GM18867 (cell line): ENCODE results near the gene CNTNAP2.
"Not testable (repeated sequence)": the region's sequence is repeated elsewhere in the genome, so short reads cannot be mapped to it uniquely, and the experiment has no call there.

Experiments
- ATAC-seq: cut with Tn5 transposase; IDR thresholded peaks from one replicate; pipeline ENCODE4 v1.9.1; 2021; ENCODE audit warnings: mild to moderate bottlenecking, moderate library complexity; ENCODE audit not compliant: unreplicated experiment

Gene CNTNAP2

DNA sequence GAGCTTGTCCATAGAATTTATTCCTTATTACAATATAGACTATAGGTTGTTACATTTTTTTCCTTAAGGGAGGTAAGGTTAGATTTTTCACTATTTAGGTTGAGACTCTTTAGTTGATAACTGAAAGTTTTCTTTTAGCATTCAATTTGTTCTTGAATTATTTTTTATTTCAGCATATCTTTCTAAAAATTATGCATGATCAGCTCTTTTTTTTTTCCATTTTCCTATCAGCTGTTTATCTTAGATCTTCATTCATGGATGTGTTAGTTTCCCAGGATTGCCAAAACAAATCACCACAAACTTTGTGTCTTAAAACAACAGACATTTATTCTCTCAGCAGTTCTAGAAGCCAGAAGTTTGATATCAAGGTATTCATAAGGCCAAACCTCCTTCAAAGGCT, 1558.1 kb downstream of the CNTNAP2 start:
- ATAC-seq, result no peak

DNA sequence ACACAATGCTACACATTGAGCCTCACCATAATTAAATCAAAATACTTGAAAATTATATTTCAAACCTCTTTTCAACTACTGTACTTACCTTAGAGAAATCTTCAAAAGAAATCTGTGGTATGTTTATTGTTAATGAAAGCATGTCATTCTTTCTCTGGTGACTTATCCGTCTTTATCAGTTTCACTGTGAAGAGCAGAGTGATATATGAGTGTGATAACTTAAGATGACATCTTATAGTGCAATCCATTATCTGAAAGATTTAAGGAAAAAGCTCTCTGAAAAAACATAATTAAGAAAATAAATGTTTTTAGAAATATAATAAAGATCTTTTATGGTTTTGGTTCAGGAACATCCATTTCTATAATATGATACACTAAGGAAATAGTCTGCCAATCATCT, 1562.3 kb downstream of the CNTNAP2 start:
- no peak for ATAC-seq

DNA sequence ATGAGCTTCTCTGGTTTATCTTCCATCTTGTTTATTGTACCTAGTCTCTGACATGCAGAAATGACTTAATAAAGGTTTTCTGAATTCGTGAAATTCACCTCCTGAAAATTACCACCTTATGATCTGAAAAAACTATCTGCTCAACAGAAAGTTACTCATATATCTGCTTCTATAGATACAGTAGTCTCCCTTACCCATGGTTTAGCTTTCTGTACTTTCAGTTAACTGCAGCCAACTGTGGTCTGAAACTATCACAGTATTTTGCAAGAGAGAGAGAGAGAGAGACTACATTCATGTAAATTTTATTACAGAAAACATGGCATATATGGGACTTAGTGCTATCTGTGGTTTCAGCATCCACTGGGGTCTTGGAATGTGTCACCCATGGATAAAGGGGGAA, 1564.9 kb downstream of the CNTNAP2 start:
- ATAC-seq, result no peak

DNA sequence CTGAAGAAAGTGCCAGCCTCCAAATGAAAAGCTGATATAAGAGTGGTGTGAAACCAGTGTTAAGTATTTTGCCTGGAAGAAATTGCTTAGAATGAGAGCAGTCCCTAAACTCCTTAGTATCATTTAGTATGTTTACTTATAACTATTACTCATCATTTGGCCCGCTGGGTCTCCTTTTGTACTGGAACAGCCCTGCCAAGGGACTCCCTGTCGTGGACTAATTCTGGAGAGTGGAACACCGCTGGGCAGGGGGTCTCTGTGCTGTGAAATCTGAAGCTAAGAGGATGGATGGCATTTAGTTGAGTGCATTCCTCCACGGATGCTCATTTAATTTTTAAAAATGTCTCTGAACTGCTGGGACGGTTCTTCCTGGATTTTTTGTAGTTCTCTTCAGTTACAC, 1584.1 kb downstream of the CNTNAP2 start:
- ATAC-seq, result no peak

DNA sequence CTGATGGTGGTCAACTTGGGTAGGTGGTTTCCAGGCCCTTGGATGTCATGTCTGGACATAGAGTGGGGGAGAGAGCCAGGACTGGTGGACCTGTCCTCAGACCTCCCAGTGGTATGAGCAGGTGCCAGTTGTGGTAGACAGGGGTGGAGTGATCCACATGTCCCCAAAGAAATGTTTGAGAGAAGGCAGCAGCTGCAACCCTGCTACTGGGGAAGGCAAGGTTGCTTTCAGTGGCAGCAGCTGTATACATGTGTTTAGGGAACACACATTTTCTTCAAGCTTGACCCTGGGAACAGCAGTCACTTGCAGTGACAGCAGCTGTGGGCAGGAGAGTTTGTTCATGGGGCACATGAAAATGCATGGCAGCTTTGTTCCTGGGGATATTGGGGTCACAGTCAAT, 1591.3 kb downstream of the CNTNAP2 start:
- no peak for ATAC-seq

DNA sequence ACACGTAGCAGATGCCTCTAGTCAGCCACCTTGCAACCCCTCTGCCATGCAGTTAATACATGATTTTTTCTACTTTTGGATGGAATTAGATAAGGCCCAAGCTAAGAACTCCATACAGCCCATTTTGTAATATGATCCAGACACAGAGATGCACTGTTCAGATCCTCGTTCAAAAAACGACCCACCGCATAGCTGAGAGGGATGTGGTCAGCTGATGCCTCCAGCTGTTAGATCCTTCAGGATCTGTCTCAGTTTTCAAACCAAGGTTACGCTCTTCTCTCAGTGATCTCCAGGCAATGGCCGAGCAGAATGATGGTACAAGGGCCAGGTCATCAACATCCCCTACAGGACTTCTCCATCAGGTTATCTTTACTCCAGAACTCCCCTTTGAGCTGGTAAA, 1592.3 kb downstream of the CNTNAP2 start:
- ATAC-seq, result no peak

DNA sequence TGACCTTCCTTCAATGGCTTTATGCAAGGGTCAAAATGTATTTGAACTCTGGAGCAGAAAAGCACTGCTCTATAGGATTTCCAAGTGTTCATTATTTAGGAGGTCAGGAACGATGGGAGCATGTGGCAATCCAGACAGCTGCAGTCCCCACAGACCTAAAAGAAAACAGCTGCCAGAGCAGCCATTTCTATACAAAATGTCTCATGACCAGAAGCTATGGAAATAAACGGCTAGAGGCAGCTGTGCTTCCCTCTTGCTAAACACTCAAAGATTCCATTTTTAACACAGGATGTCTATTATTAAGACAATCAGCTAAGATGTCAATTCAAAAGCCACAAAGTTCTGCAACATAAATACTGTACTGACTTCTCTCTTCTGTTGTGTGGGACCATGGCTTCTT, 1594.8 kb downstream of the CNTNAP2 start:
- no peak for ATAC-seq

DNA sequence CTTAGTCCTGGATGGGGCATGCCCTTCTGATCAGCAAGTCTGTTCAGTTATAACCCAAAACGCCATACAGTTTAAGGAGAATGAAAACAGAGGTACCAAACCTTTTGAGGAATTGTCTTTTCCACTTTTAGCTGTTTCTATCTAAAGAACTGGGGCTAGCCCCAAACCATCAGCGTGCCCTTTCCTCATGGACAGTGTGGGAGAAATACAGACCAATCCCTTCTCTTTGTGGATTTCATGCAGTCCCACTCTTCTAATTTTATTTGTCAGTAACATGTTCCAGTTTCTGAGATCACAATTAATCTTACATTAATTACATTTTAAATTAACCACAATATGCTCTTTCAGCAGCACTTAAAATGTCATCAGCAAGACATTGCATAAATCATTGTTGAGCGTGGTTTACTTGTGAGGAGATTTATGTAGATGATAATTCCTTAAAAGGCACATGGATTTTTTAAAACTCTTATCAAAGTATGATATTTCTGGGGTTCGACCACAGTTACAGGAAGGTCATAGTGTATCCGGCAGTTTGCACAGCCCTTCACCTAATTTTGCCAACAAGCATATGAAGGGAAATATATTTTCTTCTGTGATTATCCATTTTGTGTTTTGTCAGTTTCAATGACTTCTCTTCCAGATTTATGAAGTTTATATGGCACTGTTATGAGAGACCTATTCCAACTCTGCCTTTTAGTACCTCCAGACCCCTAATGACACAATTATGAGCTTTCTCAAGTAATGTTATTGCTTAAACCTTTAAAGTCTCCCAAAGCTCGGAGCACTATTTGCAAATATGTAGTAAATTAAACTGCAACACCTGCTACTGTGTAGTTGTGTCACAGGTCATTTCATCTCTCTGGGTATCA, 1605.6 kb downstream of the CNTNAP2 start:
- no peak for ATAC-seq

DNA sequence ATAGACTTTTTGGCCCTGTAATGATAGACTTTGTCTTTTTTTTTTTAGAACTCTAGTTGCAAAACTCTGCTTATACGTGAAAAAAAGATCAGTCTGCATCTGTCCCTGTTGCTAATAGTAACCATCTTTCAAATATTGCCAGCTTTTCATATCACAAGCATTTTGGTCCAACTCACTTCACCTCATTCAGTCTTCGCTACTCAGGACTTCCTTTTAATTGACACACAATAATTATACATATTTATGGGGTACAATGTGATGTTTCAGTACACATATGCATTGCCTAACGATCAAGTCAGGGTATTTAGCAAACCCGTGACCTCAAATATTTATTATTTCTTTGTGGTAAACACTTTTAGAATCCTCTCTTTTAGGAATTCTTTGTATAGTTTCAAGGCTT, 1606.9 kb downstream of the CNTNAP2 start:
- no peak for ATAC-seq

DNA sequence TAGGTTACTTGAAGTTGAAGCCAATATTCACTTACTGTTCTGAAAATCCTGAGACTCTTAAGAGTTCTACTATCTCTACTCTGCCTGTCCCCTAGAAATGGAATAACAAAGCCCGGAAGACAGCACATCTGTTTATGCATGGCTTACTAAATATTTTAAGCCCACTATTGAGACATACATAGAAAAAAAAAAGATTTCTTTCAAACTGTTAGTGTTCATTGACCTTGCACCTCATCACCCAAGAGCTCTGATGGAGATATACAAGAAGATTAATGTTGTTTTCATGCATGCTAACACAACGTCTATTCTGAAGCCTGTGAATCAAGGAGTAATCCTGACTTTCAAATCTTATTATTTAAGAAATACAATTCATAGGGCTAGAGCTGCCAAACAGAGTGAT, 1614.7 kb downstream of the CNTNAP2 start:
- no peak for ATAC-seq

DNA sequence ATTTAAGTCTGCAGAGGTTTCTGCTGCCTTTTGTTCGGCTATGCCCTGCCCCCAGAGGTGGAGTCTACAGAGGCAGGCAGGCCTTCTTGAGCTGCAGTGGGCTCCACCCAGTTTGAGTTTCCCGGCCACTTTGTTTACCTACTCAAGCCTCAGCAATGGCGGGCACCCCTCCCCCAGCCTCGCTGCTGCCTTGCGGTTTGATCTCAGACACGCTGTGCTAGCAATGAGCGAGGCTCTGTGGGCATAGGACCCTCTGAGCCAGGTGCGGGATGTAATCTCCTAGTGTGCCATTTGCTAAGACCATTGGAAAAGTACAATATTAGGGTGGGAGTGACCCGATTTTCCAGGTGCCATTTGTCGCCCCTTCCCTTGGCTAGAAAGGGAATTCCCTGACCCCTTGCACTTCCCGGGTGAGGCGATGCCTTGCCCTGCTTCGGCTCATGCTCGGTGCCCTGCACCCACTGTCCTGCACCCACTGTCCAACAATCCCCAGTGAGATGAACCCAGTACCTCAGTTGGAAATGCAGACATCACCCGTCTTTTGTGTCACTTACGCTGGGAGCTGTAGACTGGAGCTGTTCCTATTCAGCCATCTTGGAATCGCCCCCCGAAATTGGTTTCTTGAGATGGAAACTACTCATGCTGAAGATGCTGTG, 1621.1 kb downstream of the CNTNAP2 start:
- ATAC-seq, result not testable (repeated sequence)

DNA sequence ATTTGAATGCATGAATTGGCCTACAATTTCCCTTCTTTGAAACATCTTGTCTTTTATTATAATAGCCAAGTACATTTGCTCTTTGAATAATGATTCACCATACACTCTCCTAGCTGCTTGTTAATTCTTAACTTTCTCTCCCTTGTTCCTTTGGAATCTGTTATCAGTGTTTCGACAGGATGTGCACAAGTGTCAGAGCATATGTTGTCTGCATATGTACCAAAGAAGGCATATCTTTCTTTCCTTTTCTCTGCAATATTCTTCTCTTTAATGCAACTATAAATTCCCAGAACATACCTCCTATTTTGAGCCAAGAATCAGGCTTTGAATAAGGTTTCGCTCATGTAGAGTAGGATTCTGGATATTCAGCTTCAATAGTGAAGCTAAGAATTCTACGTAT, 1625.7 kb downstream of the CNTNAP2 start:
- ATAC-seq, result no peak

DNA sequence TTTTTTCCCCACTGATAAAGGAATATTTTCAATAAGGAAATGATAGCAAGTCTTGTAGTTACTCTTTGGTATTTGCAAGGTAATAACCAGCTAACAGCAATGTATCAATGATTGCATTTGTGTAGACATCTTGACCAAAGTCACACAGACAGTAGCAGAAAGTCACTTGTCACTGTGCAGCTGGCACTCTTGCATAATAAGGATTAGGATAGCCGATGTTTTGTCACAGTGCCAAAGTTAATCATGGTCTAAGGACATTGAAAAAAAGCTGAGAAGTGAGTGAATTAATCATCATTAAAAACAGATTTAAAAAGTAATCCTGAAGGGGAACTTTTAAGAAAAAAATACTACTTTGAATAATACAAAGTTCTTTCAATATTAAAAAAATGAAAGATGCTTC, 1639.7 kb downstream of the CNTNAP2 start:
- ATAC-seq, result no peak

DNA sequence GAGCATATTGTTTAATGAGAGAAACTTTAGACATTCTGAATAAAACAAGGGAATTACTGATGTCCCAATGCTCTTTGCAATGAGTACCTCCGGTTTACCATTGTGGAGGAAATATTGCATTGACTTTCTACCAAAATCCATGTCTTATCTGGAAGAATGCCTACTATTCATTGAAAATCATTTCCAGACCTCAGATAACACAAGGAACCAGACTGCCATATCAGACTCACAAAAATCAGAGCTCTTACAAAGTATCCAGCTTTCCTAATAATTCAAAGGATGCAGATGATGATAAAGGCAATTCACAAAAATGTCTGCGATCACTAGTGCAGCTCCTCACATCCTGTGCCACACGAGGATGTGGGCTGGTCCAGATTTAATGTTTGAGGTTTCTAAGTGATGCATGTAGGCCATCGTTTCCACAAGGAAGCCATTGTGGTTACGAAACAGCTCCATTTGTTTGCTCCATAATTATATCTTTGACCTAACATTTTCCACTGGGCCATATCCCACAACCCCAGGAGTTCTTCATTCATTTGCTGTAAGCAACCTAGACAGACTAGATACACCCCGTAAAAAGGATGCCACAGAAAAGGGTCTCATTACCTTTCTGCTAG, 1642.8 kb downstream of the CNTNAP2 start:
- ATAC-seq, result no peak

DNA sequence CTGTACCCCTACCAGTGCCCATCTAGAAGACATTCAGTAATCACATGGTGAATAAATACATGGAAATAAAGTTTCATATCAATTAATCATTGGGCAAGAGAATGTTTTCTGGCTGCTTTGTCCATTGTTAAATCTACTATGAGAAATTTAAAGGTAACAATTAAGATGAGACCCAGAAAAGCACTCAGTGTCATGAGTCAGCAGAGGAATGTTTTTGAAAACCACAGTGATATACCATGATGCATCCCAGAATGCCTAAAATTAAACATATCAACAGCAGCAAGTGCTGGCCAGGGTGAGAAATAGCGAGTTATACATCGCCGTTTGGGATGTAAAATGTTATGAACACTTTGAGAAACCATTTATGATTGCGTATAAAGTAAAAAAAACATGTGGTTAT, 1648.7 kb downstream of the CNTNAP2 start:
- no peak for ATAC-seq

DNA sequence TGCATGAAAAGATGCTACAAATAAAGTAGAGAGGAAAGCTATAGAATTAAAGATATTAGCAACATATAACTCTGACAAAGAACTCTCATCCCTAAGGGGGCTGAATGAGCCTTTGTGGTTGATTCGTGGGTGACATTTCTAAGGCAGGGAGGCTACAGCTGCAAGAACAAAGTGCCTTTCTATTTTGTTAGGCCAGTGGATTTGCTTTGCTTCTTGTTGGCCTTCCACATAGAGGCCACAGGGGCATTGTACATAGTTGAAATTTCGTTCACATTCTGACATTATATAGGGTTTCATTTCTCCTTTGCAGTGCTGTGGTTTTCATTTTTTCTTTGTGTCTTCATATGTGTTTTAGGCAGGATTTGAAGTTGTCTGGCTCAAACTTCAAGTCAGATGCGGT, 1654.7 kb downstream of the CNTNAP2 start:
- ATAC-seq, result no peak

DNA sequence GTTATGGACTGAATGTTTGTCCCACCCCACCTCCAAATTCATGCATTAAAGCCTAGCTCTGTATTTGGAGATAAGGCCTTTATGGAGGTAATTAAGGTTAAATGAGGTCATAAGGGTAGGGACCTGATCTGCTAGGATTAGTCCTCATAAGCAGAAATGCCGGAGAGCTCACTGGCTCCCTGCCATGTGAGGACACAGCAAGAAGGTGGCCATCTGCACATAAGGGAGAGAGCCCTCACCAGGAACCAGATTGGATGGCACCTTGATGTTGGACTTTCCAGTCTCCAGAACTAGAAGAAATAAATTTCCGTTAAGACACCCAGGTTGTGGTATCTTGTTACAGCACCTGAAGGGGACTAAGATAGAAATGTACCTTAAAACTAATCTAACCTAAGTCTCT, 1657.9 kb downstream of the CNTNAP2 start:
- ATAC-seq, result no peak

DNA sequence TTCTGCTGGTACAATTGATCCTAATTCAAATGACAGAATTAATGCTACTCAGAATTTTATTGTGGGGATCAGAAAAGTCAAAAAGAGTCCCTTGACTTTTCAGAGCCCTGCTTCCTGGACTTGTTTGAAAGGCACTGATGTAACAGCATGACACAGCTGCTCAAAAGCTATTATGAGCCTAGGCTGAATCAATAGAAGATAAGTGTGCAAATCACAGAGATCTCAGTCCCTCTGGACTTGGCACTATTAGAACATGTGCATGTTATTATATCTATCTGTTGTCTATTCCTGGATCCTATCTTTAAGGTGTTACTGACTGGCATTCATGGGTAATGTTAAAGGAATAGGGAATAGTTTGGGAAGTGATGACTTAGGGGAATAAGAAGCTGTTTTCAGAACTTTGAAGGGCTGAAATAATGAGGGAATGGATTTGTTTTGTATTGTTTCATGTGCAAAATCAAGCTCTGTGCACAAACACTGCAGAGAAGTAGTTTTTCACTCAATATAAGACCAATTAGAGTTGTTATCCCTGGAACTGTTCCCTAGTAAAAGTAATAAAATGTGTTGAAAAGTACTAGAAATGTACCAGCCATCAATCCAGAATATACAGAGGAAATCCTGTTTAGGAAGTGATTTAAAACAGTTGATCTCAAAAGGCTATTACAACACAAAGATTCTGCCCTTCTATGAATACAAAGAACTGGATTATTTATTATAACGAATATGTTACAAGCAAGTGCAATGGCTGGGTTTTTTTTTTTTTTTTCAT, 1659.1 kb downstream of the CNTNAP2 start:
- ATAC-seq, result no peak

DNA sequence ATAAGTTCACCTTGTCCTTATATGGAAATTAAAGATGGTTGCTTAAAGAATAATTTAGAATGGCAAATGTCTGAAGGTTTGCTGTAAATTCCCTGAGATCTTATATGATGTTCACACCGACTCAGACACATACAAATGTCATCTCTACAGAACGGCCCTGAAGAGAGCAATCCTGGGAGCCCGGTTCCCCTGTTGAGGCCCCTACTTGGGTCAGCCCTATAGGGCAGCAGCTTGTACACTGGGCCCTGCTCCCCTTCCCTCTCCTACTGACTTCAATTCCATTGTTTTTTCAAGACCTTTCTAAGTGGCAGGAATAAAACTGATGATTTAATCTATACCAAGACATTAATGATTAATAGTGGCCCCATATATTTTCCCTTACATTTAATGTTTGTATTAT, 1660.7 kb downstream of the CNTNAP2 start:
- no peak for ATAC-seq

DNA sequence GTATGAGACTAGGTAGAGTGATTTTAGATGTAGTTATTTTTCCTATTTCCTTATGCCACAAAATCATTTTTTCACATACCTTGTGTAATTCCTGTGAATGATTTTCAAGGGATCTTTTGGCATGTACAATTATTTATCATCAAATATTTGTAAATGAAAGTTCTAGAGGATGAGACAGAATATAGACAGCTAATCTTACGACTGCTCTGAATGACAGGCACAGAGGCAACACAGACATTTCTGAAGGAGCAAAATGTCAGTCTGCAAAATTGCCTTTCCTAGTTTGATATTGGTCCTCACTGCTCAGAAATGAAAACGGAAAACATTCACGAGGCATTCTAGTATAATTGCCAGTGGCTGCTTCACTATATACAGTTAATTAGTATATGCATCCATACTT, 1663.3 kb downstream of the CNTNAP2 start:
- ATAC-seq, result no peak

DNA sequence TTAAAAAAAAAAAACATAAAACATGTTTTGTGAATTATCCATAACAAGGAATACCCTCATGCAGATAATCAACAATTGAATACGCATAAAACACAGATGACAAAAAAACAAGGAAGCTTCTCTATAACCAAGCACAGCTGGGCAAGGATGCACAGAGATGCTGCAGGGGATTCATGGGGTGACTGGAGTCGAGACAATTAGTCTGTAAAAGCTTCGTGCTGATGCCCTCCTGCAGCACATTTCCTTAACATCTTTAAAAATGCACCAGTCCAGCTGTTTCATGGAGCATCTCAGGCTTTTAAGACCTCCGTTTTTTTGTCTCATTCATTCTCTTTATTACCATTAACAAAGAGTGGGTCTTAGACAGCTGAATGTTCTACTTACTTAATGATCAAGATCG, 1680.0 kb downstream of the CNTNAP2 start:
- ATAC-seq, result no peak
